Spinal cord (tissue), 10 donors: ENCODE measurements around the gene HDAC4. TPM values are rescaled to one million over a fixed set of nuclear protein-coding genes. Genes with fewer than 3 reads are reported as not detected.
A peak's percentile ranks its signal among the peaks of the same experiment; 100 is the strongest.

Experiments used
- DNase-seq, 6 donors: peaks; one replicate each; pipeline versions ENCODE4 v3.0.0 to v3.0.0-alpha.2; 2013 to 2015; ENCODE audit warnings: low spot score in 6 of 6, low read depth in 4 of 6
- H3K27ac ChIP-seq: one replicate; pipeline ENCODE4 v1.5.1; 2013; ENCODE audit warnings: low read depth, low read length, control low read depth
- H3K27me3 ChIP-seq: one replicate; pipeline ENCODE4 v1.6.1; 2013; ENCODE audit warnings: low read length; ENCODE audit not compliant: control insufficient read depth, insufficient read depth
- H3K36me3 ChIP-seq: one replicate; pipeline ENCODE4 v1.6.1; 2013; ENCODE audit warnings: low read length; ENCODE audit not compliant: control insufficient read depth, insufficient read depth
- H3K4me1 ChIP-seq: one replicate; pipeline ENCODE4 v1.6.1; 2013; ENCODE audit warnings: low read length; ENCODE audit not compliant: control insufficient read depth, insufficient read depth
- H3K4me3 ChIP-seq: one replicate; pipeline ENCODE4 v1.5.1; 2013; ENCODE audit warnings: low read depth, low read length, control low read depth
- H3K9me3 ChIP-seq: one replicate; pipeline ENCODE4 v1.6.1; 2013; ENCODE audit warnings: low read length; ENCODE audit not compliant: control insufficient read depth, insufficient read depth
- WGBS: methylation state at CpG from one replicate; pipeline ENCODE4 v1.1.5; 2013; ENCODE audit warnings: missing lambda C conversion rate; ENCODE audit not compliant: insufficient coverage; 5-methylcytosine and 5-hydroxymethylcytosine counted together
- polyA plus RNA-seq, 2 donors: library from polyadenylated mRNA; unstranded; fragments of 120-200 nt; gene quantifications; one replicate each; pipeline ENCODE4 v1.2.1, GENCODE V29; 2013; ENCODE audit not compliant: insufficient read length in 2 of 2
- total RNA-seq, 2 donors: library from RNA; depleted of rRNA in 1 of 2; stranded (reverse); fragments of 120-200 nt in 1 of 2; fragments of >200 nt in 1 of 2; gene quantifications; one replicate each; pipeline versions ENCODE4 v1.2.3 to v1.2.4, GENCODE V29; 2013 to 2014
- donor health status: healthy.

HDAC4 gene
- total and polyA plus RNA-seq, 4 donors, result 20.7 to 35.3 (median 25.4) TPM

GRCh38 chr2:239324456-239324855 lies 76.4 kb downstream of the HDAC4 start:
- Histone ChIP-seq H3K4me1 (peaks cover 41% of the 10 kb centered on the region), H3K4me3 (no peak overlapping the region), H3K27ac (no peak overlapping the region), H3K36me3 (peaks cover 6% of the 10 kb centered on the region), H3K9me3 (no peaks in the 10 kb centered on the region), H3K27me3 (no peaks in the 10 kb centered on the region)
- no peak for DNase-seq
- WGBS, result 63% methylated on average over 14 of the region's 14 CpGs

- Histone ChIP-seq H3K27ac (no peak overlapping the region), H3K4me1 (peaks cover 39% of the 10 kb centered on the region), H3K27me3 (no peaks in the 10 kb centered on the region), H3K4me3 (no peak overlapping the region), H3K9me3 (no peaks in the 10 kb centered on the region), H3K36me3 (peaks cover 6% of the 10 kb centered on the region)
- 85% methylated on average over 10 of the region's 14 CpGs for WGBS
- DNase-seq, result no peak
These were observed 77.4 kb downstream of the HDAC4 start for GRCh38 chr2:239323447-239323846.

- Histone ChIP-seq H3K27me3 (no peaks in the 10 kb centered on the region), H3K9me3 (no peaks in the 10 kb centered on the region), H3K4me1 (peaks cover 38% of the 10 kb centered on the region), H3K27ac (no peak overlapping the region), H3K36me3 (peaks cover 6% of the 10 kb centered on the region), H3K4me3 (no peak overlapping the region)
- WGBS, result 86% methylated on average over 10 of the region's 14 CpGs
- no peak for DNase-seq
These were observed 78.3 kb downstream of the HDAC4 start for GRCh38 chr2:239322416-239323086.

GRCh38 chr2:239321596-239322415 lies 79.0 kb downstream of the HDAC4 start:
- Histone ChIP-seq H3K9me3 (no peaks in the 10 kb centered on the region), H3K4me3 (no peak overlapping the region), H3K4me1 (peaks cover 38% of the 10 kb centered on the region), H3K36me3 (peaks cover 6% of the 10 kb centered on the region), H3K27me3 (no peaks in the 10 kb centered on the region), H3K27ac (no peak overlapping the region)
- DNase-seq, result no peak
- 62% methylated on average over 3 of the region's 9 CpGs for WGBS

- 35% methylated on average over 15 of the region's 20 CpGs for WGBS
- peaks cover 4% of the 10 kb centered on the region for H3K36me3 ChIP-seq
- H3K27ac ChIP-seq, result peak overlapping the region; percentile 63
- DNase-seq, result peak in 1 of 6 donors; percentile 53
- no peak overlapping the region for H3K4me3 ChIP-seq
- H3K9me3 ChIP-seq, result peaks cover 7% of the 10 kb centered on the region
- peaks cover 32% of the 10 kb centered on the region for H3K4me1 ChIP-seq
- H3K27me3 ChIP-seq, result no peaks in the 10 kb centered on the region
These were observed 81.8 kb downstream of the HDAC4 start for GRCh38 chr2:239318790-239319661.

GRCh38 chr2:239318151-239318611 lies 82.6 kb downstream of the HDAC4 start:
- H3K27ac ChIP-seq, result no peak overlapping the region
- no peaks in the 10 kb centered on the region for H3K27me3 ChIP-seq
- WGBS, result 90% methylated on average over 11 of the region's 18 CpGs
- H3K9me3 ChIP-seq, result peaks cover 7% of the 10 kb centered on the region
- peaks cover 36% of the 10 kb centered on the region for H3K4me1 ChIP-seq
- no peak for DNase-seq
- no peak overlapping the region for H3K4me3 ChIP-seq
- H3K36me3 ChIP-seq, result peaks cover 4% of the 10 kb centered on the region

- peak in 2 of 6 donors; percentile 54 to 62 for DNase-seq
- Histone ChIP-seq H3K4me1 (peaks cover 50% of the 10 kb centered on the region), H3K27ac (peak overlapping the region; percentile 85), H3K36me3 (peaks cover 10% of the 10 kb centered on the region), H3K4me3 (no peak overlapping the region), H3K27me3 (no peaks in the 10 kb centered on the region), H3K9me3 (peaks cover 7% of the 10 kb centered on the region)
- 48% methylated on average over 11 of the region's 20 CpGs for WGBS
These were observed 84.0 kb downstream of the HDAC4 start for GRCh38 chr2:239316562-239317465.

- Histone ChIP-seq H3K27ac (no peak overlapping the region), H3K9me3 (peaks cover 7% of the 10 kb centered on the region), H3K36me3 (peaks cover 10% of the 10 kb centered on the region), H3K4me1 (peaks cover 65% of the 10 kb centered on the region), H3K4me3 (no peak overlapping the region), H3K27me3 (no peaks in the 10 kb centered on the region)
- DNase-seq, result no peak
- 100% methylated on average over 6 of the region's 10 CpGs for WGBS
These were observed 85.5 kb downstream of the HDAC4 start for GRCh38 chr2:239315308-239315707.
